ENCODE results near the gene CDH4. TPM values are rescaled to one million over a fixed set of nuclear protein-coding genes. Genes with fewer than 3 reads are reported as not detected.

The CDH4 gene
- total RNA-seq, 1 donor from 2014 or later = 0.23 TPM

DNA sequence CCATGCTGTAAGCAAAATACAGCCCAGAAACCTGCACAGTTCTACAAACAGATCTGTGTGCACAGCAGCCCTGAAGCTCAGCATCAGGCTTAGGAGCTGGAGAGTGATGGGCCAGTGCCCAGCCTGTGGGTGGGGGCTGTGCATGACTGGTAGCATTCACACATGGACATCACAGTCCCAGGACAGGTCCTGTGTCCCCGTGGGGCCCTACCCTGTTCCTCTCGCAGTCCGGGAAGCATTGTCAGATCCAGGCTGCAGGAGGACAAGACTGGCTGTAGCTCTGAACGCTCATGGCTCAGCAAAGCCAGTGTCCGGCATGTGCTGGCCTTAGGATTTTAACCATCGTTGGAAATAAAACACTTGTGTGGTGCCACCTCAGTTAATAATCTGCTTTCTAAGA is 234.1 kb downstream of the CDH4 start:
- DNase-seq (ENCODE audit: low spot score) = no peak
- TF ChIP-seq, protein P1, sequence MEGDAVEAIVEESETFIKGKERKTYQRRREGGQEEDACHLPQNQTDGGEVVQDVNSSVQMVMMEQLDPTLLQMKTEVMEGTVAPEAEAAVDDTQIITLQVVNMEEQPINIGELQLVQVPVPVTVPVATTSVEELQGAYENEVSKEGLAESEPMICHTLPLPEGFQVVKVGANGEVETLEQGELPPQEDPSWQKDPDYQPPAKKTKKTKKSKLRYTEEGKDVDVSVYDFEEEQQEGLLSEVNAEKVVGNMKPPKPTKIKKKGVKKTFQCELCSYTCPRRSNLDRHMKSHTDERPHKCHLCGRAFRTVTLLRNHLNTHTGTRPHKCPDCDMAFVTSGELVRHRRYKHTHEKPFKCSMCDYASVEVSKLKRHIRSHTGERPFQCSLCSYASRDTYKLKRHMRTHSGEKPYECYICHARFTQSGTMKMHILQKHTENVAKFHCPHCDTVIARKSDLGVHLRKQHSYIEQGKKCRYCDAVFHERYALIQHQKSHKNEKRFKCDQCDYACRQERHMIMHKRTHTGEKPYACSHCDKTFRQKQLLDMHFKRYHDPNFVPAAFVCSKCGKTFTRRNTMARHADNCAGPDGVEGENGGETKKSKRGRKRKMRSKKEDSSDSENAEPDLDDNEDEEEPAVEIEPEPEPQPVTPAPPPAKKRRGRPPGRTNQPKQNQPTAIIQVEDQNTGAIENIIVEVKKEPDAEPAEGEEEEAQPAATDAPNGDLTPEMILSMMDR (IDR thresholded peaks at IDR 0.05; ENCODE audit: unreplicated experiment) = no peak
- H3K27ac Mint-ChIP-seq (ENCODE audit: unreplicated experiment) = no peak overlapping the region
- no peak overlapping the region for H3K4me3 Mint-ChIP-seq (ENCODE audit: unreplicated experiment)
- H3K4me1 Mint-ChIP-seq (ENCODE audit: unreplicated experiment) = no peaks in the 10 kb centered on the region
- H3K9me3 Mint-ChIP-seq (ENCODE audit: unreplicated experiment) = no peaks in the 10 kb centered on the region
- no peaks in the 10 kb centered on the region for H3K27me3 Mint-ChIP-seq (ENCODE audit: unreplicated experiment)
- no peaks in the 10 kb centered on the region for H3K36me3 Mint-ChIP-seq (ENCODE audit: low read depth, unreplicated experiment)

DNA sequence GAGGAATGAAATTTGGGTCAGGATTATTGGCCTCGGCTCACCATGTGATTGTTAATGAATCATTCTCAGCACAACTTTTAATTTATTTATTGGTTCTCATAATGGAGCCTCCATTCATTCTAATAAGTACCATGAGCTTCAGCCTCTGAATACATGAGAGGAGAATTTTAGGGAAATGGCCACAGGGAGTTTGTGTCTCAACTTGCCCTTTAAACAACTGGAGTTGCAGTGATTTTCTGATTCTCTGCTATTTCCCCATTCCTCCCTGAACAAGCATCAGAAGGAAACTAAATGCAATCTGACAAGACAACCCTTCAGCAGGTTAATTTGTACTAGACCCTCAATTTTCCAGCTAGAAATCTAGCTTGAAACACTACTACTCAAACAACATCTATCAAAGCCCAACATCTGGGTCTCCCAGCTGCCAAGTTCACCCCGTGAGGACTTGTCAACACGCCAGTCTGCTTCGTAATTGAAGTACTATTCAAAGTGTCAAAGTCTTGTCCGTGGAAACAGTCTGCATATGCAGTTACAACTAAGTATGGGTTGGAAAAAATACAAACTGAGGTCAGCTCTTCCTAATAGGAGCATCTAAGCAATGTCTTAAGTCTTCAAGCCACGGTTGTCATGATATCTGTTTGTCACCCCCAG is 235.4 kb downstream of the CDH4 start:
- TF ChIP-seq, protein P1 (IDR thresholded peaks at IDR 0.05; ENCODE audit: unreplicated experiment) = no peak
- Mint-ChIP-seq H3K27me3 (ENCODE audit: unreplicated experiment) (no peaks in the 10 kb centered on the region), H3K36me3 (ENCODE audit: low read depth, unreplicated experiment) (no peaks in the 10 kb centered on the region), H3K27ac (ENCODE audit: unreplicated experiment) (no peak overlapping the region), H3K9me3 (ENCODE audit: unreplicated experiment) (no peaks in the 10 kb centered on the region), H3K4me1 (ENCODE audit: unreplicated experiment) (no peaks in the 10 kb centered on the region), H3K4me3 (ENCODE audit: unreplicated experiment) (no peak overlapping the region)
- DNase-seq (ENCODE audit: low spot score) = no peak

DNA sequence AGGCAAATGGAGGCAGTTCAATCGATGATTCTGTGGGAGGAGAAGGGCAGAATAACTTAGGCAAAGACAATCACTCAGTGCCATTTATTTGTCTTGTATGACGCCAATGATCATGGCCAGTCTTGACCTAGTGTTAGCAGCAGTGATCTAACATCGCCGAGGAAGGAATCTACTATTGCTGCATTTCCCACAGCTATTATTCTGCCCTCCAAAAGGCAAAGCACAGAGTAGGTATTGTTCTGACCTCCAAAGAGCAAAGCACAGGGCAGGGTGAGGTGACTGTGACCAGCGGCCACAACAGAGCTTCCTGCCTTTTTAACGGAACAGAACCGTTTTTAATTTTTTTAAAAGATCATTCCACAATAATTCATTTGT is 235.9 kb downstream of the CDH4 start:
- Mint-ChIP-seq H3K4me1 (ENCODE audit: unreplicated experiment) (no peaks in the 10 kb centered on the region), H3K9me3 (ENCODE audit: unreplicated experiment) (no peaks in the 10 kb centered on the region), H3K4me3 (ENCODE audit: unreplicated experiment) (no peak overlapping the region), H3K27me3 (ENCODE audit: unreplicated experiment) (no peaks in the 10 kb centered on the region), H3K36me3 (ENCODE audit: low read depth, unreplicated experiment) (no peaks in the 10 kb centered on the region), H3K27ac (ENCODE audit: unreplicated experiment) (no peak overlapping the region)
- TF ChIP-seq, protein P1 (IDR thresholded peaks at IDR 0.05; ENCODE audit: unreplicated experiment) = no peak
- DNase-seq (ENCODE audit: low spot score) = no peak

DNA sequence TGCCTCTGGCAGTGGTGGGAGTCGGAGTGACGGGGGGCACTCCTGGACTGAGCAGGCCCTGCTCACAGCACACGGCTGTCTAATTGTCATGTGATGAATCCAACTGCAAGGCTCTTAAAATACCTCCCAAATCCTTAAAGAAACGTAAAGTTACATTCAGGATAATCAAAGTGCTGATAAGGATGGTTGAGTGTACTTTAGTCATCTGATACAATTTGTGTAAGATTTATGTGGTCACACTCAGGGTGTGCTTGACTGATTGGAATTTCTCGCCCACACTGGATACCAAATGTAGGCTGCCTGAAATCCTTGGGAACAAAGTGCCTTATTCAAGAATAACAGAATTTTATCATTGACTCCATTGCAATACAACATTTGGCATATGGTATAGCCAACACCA is 238.7 kb downstream of the CDH4 start:
- Mint-ChIP-seq H3K27me3 (ENCODE audit: unreplicated experiment) (no peaks in the 10 kb centered on the region), H3K4me3 (ENCODE audit: unreplicated experiment) (no peak overlapping the region), H3K27ac (ENCODE audit: unreplicated experiment) (no peak overlapping the region), H3K4me1 (ENCODE audit: unreplicated experiment) (no peaks in the 10 kb centered on the region), H3K9me3 (ENCODE audit: unreplicated experiment) (no peaks in the 10 kb centered on the region), H3K36me3 (ENCODE audit: low read depth, unreplicated experiment) (no peaks in the 10 kb centered on the region)
- TF ChIP-seq, protein P1 (IDR thresholded peaks at IDR 0.05; ENCODE audit: unreplicated experiment) = no peak
- no peak for DNase-seq (ENCODE audit: low spot score)

DNA sequence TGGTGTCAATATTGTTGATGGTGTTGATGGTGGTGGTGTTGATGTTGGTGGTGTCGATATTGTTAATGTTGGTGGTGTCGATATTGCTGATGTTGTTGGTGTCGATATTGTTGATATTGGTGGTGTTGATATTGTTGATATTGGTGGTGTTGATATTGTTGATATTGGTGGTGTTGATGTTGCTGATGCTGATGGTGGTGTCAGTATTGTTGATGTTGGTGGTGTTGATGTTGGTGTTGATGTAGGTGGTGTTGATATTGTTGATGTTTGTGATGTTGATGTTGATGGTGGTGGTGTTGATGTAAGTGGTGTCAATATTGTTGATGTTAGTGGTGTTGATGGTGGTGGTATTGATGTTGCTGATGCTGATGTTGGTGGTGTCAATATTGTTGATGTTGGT is 240.0 kb downstream of the CDH4 start:
- Mint-ChIP-seq H3K36me3 (ENCODE audit: low read depth, unreplicated experiment) (no peaks in the 10 kb centered on the region), H3K9me3 (ENCODE audit: unreplicated experiment) (no peaks in the 10 kb centered on the region), H3K4me3 (ENCODE audit: unreplicated experiment) (no peak overlapping the region), H3K4me1 (ENCODE audit: unreplicated experiment) (peaks cover 4% of the 10 kb centered on the region), H3K27me3 (ENCODE audit: unreplicated experiment) (no peaks in the 10 kb centered on the region), H3K27ac (ENCODE audit: unreplicated experiment) (no peak overlapping the region)
- no peak for DNase-seq (ENCODE audit: low spot score)
- TF ChIP-seq, protein P1 (IDR thresholded peaks at IDR 0.05; ENCODE audit: unreplicated experiment) = no peak

Measured in endothelial cell (in vitro differentiated cells).